Measurements from ENCODE around the gene ITGA1.

- TF ChIP-seq, protein P1, sequence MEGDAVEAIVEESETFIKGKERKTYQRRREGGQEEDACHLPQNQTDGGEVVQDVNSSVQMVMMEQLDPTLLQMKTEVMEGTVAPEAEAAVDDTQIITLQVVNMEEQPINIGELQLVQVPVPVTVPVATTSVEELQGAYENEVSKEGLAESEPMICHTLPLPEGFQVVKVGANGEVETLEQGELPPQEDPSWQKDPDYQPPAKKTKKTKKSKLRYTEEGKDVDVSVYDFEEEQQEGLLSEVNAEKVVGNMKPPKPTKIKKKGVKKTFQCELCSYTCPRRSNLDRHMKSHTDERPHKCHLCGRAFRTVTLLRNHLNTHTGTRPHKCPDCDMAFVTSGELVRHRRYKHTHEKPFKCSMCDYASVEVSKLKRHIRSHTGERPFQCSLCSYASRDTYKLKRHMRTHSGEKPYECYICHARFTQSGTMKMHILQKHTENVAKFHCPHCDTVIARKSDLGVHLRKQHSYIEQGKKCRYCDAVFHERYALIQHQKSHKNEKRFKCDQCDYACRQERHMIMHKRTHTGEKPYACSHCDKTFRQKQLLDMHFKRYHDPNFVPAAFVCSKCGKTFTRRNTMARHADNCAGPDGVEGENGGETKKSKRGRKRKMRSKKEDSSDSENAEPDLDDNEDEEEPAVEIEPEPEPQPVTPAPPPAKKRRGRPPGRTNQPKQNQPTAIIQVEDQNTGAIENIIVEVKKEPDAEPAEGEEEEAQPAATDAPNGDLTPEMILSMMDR (IDR thresholded peaks at IDR 0.05) = no peak
- no peak for TF ChIP-seq POLR2A (IDR thresholded peaks at IDR 0.05)
Measured at GRCh38 chr5:52878656-52879055, 90.9 kb downstream of the ITGA1 start.

Data from lower leg skin (tissue), 3 donors.